Kidney glomerular epithelial cell (primary cell): ENCODE data around the gene MRPL46.
A peak's percentile ranks its signal among the peaks of the same experiment; 100 is the strongest.

Experiments used
- DNase-seq: peaks from one replicate; lab custom pipeline; 2025; lab: John Stamatoyannopoulos, UW

MRPL46 gene

GRCh38 chr15:88467073-88467934, at the start of gene MRPL46, which contains the start of gene MRPS11:
Gene MRPL46, minus strand, starts transcription at chr15:88467388. Its CDS starts 11 bp downstream, at chr15:88467377.
Gene MRPS11, plus strand, starts transcription at chr15:88467708. Its CDS starts 10 bp downstream, at chr15:88467718.
- peak; percentile 87 for DNase-seq

- DNase-seq: no peak
Observed at GRCh38 chr15:88513195-88513594, 46.0 kb upstream of the MRPL46 start.

GRCh38 chr15:88512601-88513000, 45.4 kb upstream of the MRPL46 start:
- DNase-seq: no peak

GRCh38 chr15:88512078-88512477, 44.9 kb upstream of the MRPL46 start:
- no peak for DNase-seq

DNA sequence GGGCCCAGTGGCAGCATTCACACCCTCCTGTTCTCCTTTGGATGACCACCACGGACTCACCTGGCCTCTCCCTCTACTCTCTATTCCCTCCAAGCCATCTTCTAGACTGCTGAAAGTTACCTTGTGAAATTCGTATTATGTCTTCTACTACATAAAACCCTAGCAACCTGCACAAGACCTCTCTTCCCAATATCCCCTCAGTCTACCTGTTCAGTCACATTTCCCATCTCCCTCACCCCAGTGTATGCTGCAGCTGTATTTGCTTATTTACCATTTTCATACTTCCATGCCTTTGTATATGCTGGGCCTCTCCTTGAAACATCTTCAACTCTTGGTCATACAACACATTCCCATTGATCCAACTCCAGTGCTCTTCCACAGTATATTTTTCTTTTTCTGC, 44.0 kb upstream of the MRPL46 start:
- no peak for DNase-seq

GRCh38 chr15:88509964-88510363, 42.8 kb upstream of the MRPL46 start:
- no peak for DNase-seq

DNA sequence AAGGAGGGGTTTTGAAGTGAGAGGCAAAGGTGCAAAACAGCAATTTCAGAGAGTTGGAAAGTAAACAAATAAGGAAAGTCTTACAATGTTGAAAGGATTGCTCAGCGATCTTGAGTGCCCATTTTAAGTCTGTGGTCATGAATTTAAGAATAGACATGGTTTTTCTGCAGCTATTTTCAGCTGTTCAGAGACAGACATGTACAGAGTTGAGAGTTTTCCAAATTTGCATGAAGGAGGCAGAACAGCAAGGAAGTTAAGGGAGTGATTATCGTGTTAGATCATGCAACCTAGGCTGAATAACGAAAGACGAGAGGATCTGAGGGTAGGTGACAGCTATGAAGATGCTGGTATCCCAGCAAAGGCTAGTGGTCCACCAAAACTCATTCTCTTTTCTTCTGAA, 42.1 kb upstream of the MRPL46 start:
- no peak for DNase-seq

- no peak for DNase-seq
Observed at GRCh38 chr15:88506628-88507027, 39.4 kb upstream of the MRPL46 start.

GRCh38 chr15:88505721-88506120, 38.5 kb upstream of the MRPL46 start:
- DNase-seq: no peak

DNA sequence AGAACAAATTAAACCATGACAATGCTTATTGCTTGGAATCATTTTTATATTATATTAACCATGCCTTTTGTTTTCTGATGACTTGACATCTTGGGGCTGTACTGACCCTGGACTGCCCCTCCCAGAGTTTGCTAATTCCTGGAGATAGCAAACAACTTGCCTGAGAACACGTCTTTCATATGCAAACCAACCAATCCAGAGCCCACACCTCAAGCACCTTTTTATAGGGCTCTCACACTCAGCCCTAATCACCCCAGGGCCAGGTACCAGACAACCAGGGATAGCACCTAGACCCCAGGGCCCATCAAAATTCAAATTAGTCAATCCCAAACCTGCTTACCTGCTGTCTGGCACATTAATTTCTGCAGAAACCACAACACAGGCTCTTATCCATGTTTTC, 37.3 kb upstream of the MRPL46 start:
- DNase-seq: no peak

- no peak for DNase-seq
Observed at GRCh38 chr15:88498996-88499395, 31.8 kb upstream of the MRPL46 start.

- no peak for DNase-seq
Observed at GRCh38 chr15:88497109-88497765, 30.0 kb upstream of the MRPL46 start.

GRCh38 chr15:88493844-88494243, 26.7 kb upstream of the MRPL46 start:
- no peak for DNase-seq

DNA sequence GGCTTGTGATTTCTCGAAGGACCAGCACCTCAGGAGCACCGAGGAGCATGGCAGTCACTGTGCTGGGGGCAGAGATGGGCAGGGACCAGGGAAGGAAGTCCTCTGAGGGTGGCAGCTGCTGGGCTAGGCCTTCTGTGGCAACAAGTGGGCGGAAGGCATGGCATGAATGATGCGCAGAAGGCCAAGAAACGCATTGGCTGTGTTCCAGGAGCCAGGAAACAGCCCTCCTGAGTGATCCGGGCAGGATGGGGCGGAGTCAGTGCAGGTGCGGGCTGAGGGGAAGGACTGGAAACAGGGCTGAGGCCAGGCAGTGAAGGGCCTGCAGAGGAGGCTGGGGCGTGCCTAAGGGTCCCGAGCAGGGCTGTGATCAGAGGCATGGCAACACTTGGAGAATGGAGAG, 24.0 kb upstream of the MRPL46 start:
- DNase-seq: no peak

GRCh38 chr15:88490036-88490435, 22.8 kb upstream of the MRPL46 start:
- DNase-seq: no peak

- DNase-seq: no peak
Observed at GRCh38 chr15:88489321-88489720, 22.1 kb upstream of the MRPL46 start.

DNA sequence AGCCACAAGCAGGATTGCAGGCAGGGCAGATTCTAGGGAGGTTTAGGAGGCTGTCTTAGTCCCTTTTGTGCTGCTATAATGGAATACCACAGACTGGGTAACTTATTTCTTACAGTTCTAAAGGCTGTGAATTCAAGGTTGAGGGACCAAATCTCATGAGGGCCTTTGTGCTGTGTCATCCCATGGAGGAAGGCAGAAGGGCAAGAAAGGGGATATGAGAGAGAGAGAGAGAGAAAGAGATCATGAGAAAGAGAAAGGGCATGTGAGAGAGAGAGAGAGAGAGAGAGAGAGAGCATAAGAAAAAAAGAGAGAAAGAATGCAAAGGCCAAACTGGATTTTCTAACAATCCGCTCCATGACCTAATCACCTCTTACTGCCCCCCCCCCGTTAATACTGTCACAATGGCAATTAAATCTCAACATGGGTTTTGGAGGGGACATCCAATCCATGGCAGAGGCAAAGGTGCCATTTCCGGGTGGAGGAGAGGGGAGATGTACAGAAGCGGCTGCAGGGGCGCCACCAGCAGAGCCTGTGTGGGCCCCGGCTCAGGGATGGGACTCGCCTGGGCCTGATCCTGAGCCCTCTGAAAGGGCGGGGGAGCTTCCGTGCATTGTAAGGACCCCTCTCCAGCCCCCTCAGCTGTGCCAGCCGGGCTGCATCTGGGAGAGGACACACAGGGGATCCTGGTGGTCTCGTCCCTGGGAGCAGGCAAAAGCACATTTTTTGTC, 20.8 kb upstream of the MRPL46 start:
- DNase-seq: no peak

- no peak for DNase-seq
Observed at GRCh38 chr15:88487178-88487795, 20.1 kb upstream of the MRPL46 start.

- no peak for DNase-seq
Observed at GRCh38 chr15:88484682-88485331, 17.6 kb upstream of the MRPL46 start.

- DNase-seq: no peak
Observed at GRCh38 chr15:88482263-88482662, 15.1 kb upstream of the MRPL46 start.

GRCh38 chr15:88480981-88481380, 13.8 kb upstream of the MRPL46 start:
- no peak for DNase-seq

DNA sequence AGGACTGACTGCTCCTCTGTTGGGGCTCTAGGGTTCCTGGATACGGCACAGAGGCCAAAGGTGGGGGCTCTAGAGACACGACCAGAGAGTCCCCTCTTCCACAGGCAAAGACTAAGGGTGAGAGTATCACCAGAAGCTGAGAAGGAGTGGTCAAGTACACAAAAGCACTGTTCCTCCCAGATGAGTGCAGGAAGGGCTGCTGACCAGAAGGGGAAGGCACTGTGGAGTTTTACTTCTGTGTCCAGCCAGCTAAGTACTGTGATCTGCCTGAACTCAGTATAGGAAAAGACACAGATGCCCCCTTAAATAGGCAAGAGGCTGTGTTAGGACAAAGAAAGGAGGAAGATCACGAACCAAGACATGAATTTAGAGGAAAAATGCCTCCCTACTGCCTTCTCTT, 12.0 kb upstream of the MRPL46 start:
- no peak for DNase-seq
